Inflammatory macrophage (primary cell): ENCODE data around the gene MAGEB3.
"Not testable (repeated sequence)": the region's sequence is repeated elsewhere in the genome, so short reads cannot be mapped to it uniquely, and the experiment has no call there.

Experiments used
- DNase-seq, 2 donors: peaks; one replicate each; pipeline ENCODE4 v3.0.0-alpha.2; 2020 to 2022
- total RNA-seq, 18 experiments: gene quantifications; one replicate each; lab custom pipeline; 2026; ENCODE audit warnings: mixed read lengths in 6 of 18, inconsistent platforms in 2 of 18; lab: John Stamatoyannopoulos, UW

MAGEB3 gene
- total RNA-seq = 0 to 0.03 (median 0) reads per million in 18 experiments

- DNase-seq = no peak
These were observed at the start of gene MAGEB3 for GRCh38 chrX:30230395-30230794. TSS of gene MAGEB3 (plus strand) at chrX:30230657. CDS start at chrX:30235925, 5,268 bp downstream.

GRCh38 chrX:30181353-30181752, 49.1 kb upstream of the MAGEB3 start:
- no peak for DNase-seq

- no peak for DNase-seq
These were observed 46.9 kb upstream of the MAGEB3 start for GRCh38 chrX:30183554-30183953.

- no peak for DNase-seq
These were observed 40.0 kb upstream of the MAGEB3 start for GRCh38 chrX:30190426-30190825.

- not testable (repeated sequence) for DNase-seq
These were observed 36.5 kb upstream of the MAGEB3 start for GRCh38 chrX:30193910-30194309.

GRCh38 chrX:30196322-30196721, 34.1 kb upstream of the MAGEB3 start:
- DNase-seq = no peak

GRCh38 chrX:30212172-30212571, 18.3 kb upstream of the MAGEB3 start:
- DNase-seq = no peak

GRCh38 chrX:30215357-30215843, 15.1 kb upstream of the MAGEB3 start, which contains the start of gene MAGEB2:
TSS of gene MAGEB2 (plus strand) at chrX:30215563. CDS start at chrX:30218581, 3,018 bp downstream.
- no peak for DNase-seq

- no peak for DNase-seq
These were observed 13.0 kb upstream of the MAGEB3 start for GRCh38 chrX:30217465-30217864.

GRCh38 chrX:30219372-30219771, 11.1 kb upstream of the MAGEB3 start:
- no peak for DNase-seq

GRCh38 chrX:30220661-30221060, 9.8 kb upstream of the MAGEB3 start:
- no peak for DNase-seq

GRCh38 chrX:30224536-30224935, 5.9 kb upstream of the MAGEB3 start:
- no peak for DNase-seq

GRCh38 chrX:30228526-30228925, 1.9 kb upstream of the MAGEB3 start:
- DNase-seq = no peak

- DNase-seq = no peak
These were observed 11.4 kb downstream of the MAGEB3 start, which contains the start of gene MAGEB4 for GRCh38 chrX:30241724-30242415. TSS of gene MAGEB4 (plus strand) at chrX:30242000. CDS start at chrX:30242136, 136 bp downstream.

- no peak for DNase-seq
These were observed 16.5 kb downstream of the MAGEB3 start, which contains the start of gene MAGEB1 for GRCh38 chrX:30246769-30247489. TSS of gene MAGEB1 (plus strand) at chrX:30247146. CDS start at chrX:30250494, 3,348 bp downstream.

GRCh38 chrX:30248854-30249253, 18.4 kb downstream of the MAGEB3 start:
- DNase-seq = no peak

- no peak for DNase-seq
These were observed 22.8 kb downstream of the MAGEB3 start for GRCh38 chrX:30253257-30253656.

- no peak for DNase-seq
These were observed 29.5 kb downstream of the MAGEB3 start for GRCh38 chrX:30259927-30260326.

GRCh38 chrX:30261012-30261411, 30.6 kb downstream of the MAGEB3 start:
- no peak for DNase-seq

- no peak for DNase-seq
These were observed 32.3 kb downstream of the MAGEB3 start for GRCh38 chrX:30262763-30263162.

GRCh38 chrX:30270639-30271038, 40.2 kb downstream of the MAGEB3 start:
- no peak for DNase-seq

GRCh38 chrX:30275498-30275897, 45.0 kb downstream of the MAGEB3 start:
- DNase-seq = no peak

GRCh38 chrX:30278365-30278764, 47.9 kb downstream of the MAGEB3 start:
- DNase-seq = peak; percentile 11 to 58

- no peak for DNase-seq
These were observed 50.0 kb downstream of the MAGEB3 start for GRCh38 chrX:30280428-30280827.
